ENCODE measurements around the gene LATS2.

LATS2 gene

GRCh38 chr13:21014502-21015170 is 46.8 kb downstream of the LATS2 start:
- Histone ChIP-seq H2AFZ (ENCODE audit: low read depth) (no peak overlapping the region), H3K27me3 (ENCODE audit: insufficient read depth, low read depth) (no peaks in the 10 kb centered on the region), H3K4me1 (ENCODE audit: low read depth, poor library complexity, severe bottlenecking) (no peaks in the 10 kb centered on the region), H3K4me2 (no peak overlapping the region), H3K79me2 (ENCODE audit: insufficient read depth, low read depth) (no peaks in the 10 kb centered on the region), H3K9ac (no peak overlapping the region), H3K4me3 (IDR thresholded peaks at IDR 0.05; ENCODE audit: insufficient read depth, low read depth, low read length) (no peak overlapping the region), H3K36me3 (ENCODE audit: insufficient read depth) (no peaks in the 10 kb centered on the region), H4K20me1 (ENCODE audit: insufficient read depth) (no peaks in the 10 kb centered on the region), H3K27ac (no peak overlapping the region)
- no peak for TF ChIP-seq CTCF (conservative IDR thresholded peaks at IDR 0.05; ENCODE audit: low read depth, low read length)

- H3K36me3 ChIP-seq (ENCODE audit: insufficient read depth) = no peaks in the 10 kb centered on the region
- H3K27me3 ChIP-seq (ENCODE audit: insufficient read depth, low read depth) = no peaks in the 10 kb centered on the region
- no peaks in the 10 kb centered on the region for H3K4me1 ChIP-seq (ENCODE audit: low read depth, poor library complexity, severe bottlenecking)
- TF ChIP-seq CTCF (conservative IDR thresholded peaks at IDR 0.05; ENCODE audit: low read depth, low read length) = no peak
- no peaks in the 10 kb centered on the region for H4K20me1 ChIP-seq (ENCODE audit: insufficient read depth)
- no peak overlapping the region for H3K9ac ChIP-seq
- no peak overlapping the region for H3K4me2 ChIP-seq
- H3K27ac ChIP-seq = no peak overlapping the region
- no peak overlapping the region for H2AFZ ChIP-seq (ENCODE audit: low read depth)
- no peaks in the 10 kb centered on the region for H3K79me2 ChIP-seq (ENCODE audit: insufficient read depth, low read depth)
- H3K4me3 ChIP-seq (IDR thresholded peaks at IDR 0.05; ENCODE audit: insufficient read depth, low read depth, low read length) = no peak overlapping the region
Observed at GRCh38 chr13:21014139-21014501, 47.3 kb downstream of the LATS2 start.

- Histone ChIP-seq H2AFZ (ENCODE audit: low read depth) (no peak overlapping the region), H3K36me3 (ENCODE audit: insufficient read depth) (no peaks in the 10 kb centered on the region), H3K79me2 (ENCODE audit: insufficient read depth, low read depth) (no peaks in the 10 kb centered on the region), H3K4me1 (ENCODE audit: low read depth, poor library complexity, severe bottlenecking) (no peaks in the 10 kb centered on the region), H3K9ac (no peak overlapping the region), H3K27me3 (ENCODE audit: insufficient read depth, low read depth) (no peaks in the 10 kb centered on the region), H3K27ac (no peak overlapping the region), H3K4me3 (IDR thresholded peaks at IDR 0.05; ENCODE audit: insufficient read depth, low read depth, low read length) (no peak overlapping the region), H3K4me2 (no peak overlapping the region), H4K20me1 (ENCODE audit: insufficient read depth) (no peaks in the 10 kb centered on the region)
- no peak for TF ChIP-seq CTCF (conservative IDR thresholded peaks at IDR 0.05; ENCODE audit: low read depth, low read length)
Observed at GRCh38 chr13:21013682-21014038, 47.7 kb downstream of the LATS2 start.

- no peak overlapping the region for H3K27ac ChIP-seq
- no peaks in the 10 kb centered on the region for H3K79me2 ChIP-seq (ENCODE audit: insufficient read depth, low read depth)
- no peaks in the 10 kb centered on the region for H3K27me3 ChIP-seq (ENCODE audit: insufficient read depth, low read depth)
- H3K9ac ChIP-seq = no peak overlapping the region
- no peak for TF ChIP-seq CTCF (conservative IDR thresholded peaks at IDR 0.05; ENCODE audit: low read depth, low read length)
- H4K20me1 ChIP-seq (ENCODE audit: insufficient read depth) = no peaks in the 10 kb centered on the region
- H3K36me3 ChIP-seq (ENCODE audit: insufficient read depth) = no peaks in the 10 kb centered on the region
- no peak overlapping the region for H2AFZ ChIP-seq (ENCODE audit: low read depth)
- no peaks in the 10 kb centered on the region for H3K4me1 ChIP-seq (ENCODE audit: low read depth, poor library complexity, severe bottlenecking)
- H3K4me3 ChIP-seq (IDR thresholded peaks at IDR 0.05; ENCODE audit: insufficient read depth, low read depth, low read length) = no peak overlapping the region
- H3K4me2 ChIP-seq = no peak overlapping the region
Observed at GRCh38 chr13:21012841-21013681, 48.3 kb downstream of the LATS2 start.

All from KMS-11 (cell line).